Measurements from ENCODE around the gene RNF149. TPM values are rescaled to one million over a fixed set of nuclear protein-coding genes. Genes with fewer than 3 reads are reported as not detected.

Gene RNF149, protein sequence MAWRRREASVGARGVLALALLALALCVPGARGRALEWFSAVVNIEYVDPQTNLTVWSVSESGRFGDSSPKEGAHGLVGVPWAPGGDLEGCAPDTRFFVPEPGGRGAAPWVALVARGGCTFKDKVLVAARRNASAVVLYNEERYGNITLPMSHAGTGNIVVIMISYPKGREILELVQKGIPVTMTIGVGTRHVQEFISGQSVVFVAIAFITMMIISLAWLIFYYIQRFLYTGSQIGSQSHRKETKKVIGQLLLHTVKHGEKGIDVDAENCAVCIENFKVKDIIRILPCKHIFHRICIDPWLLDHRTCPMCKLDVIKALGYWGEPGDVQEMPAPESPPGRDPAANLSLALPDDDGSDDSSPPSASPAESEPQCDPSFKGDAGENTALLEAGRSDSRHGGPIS
- polyA plus RNA-seq (2013, experiment 1 of 2), result 26.5 TPM
- polyA plus RNA-seq (2013, experiment 2 of 2), result 28.5 TPM

DNA sequence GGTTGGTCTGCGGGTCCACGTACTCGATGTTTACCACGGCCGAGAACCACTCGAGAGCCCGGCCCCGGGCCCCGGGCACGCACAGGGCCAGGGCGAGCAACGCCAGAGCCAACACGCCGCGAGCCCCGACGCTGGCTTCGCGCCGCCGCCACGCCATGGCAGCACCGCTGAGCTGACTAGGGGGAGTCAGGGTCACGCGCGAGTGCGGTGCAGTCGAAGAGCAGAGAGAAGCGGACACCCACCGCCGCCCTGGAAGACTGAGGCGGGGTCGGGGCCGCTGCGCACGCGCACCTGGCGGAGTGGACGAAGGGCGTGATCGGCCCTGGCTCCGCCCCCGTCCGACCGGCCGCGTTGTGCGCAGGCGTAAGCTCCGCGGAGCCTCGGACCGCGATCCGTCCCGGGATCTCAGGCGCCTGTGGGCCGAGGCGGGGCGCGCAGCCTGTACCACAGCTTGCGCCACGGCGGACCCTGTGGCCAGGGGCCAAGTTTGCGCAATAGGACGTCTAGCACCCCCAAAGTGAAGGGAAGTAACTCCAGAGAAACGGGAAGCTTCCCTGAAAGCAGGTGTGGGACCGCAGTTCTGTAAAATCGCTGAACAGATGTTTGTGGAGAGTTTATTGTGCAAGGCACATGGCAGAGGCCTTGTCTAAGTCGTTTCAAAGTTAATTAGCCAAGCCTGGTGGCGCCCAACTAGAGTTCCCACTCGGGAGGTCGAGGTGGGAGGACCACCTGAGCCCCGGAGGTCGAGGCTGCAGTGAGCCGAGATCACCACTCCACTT, at the start of gene RNF149:
Gene RNF149, minus strand, starts transcription at position 270 of the 779 bp plus-strand sequence. Its CDS starts 113 bp downstream, at position 157.
- peak within 1 kb of the TSS; percentile 57 to 94 for H3K4ac ChIP-seq (ENCODE audit: low read depth in 1 of 2, low read length in 2 of 2)
- no peaks in the 10 kb centered on the region for H3K9me3 ChIP-seq (ENCODE audit: control insufficient read depth, low read length)
- H3K23ac ChIP-seq (ENCODE audit: low read length in 2 of 2), result peak within 1 kb of the TSS in 1 of 2 experiments; percentile 92
- peaks cover 14% of the 10 kb centered on the region for H3K4me1 ChIP-seq (ENCODE audit: control insufficient read depth, insufficient read depth, low read depth, low read length)
- peak within 1 kb of the TSS; percentile 79 for H2AFZ ChIP-seq (ENCODE audit: low read depth, low read length)
- peak within 1 kb of the TSS; percentile 92 for H3K4me2 ChIP-seq (ENCODE audit: low read length, poor library complexity, severe bottlenecking)
- H3K36me3 ChIP-seq (ENCODE audit: control insufficient read depth in 1 of 2, insufficient read depth in 2 of 2, low read depth in 1 of 2, low read length in 2 of 2), result peaks cover 0 to 2% of the 10 kb centered on the region in 2 experiments
- peak within 1 kb of the TSS; percentile 95 to 98 for H3K4me3 ChIP-seq (ENCODE audit: insufficient read depth in 1 of 2, low read depth in 1 of 2, low read length in 2 of 2)
- DNase-seq, result peak; percentile 87
- H4K8ac ChIP-seq (ENCODE audit: low read length), result peak within 1 kb of the TSS; percentile 98
- H3K79me1 ChIP-seq (replicated peaks; ENCODE audit: low read length, poor library complexity, severe bottlenecking), result peaks cover 3% of the 10 kb centered on the region
- H3K18ac ChIP-seq (ENCODE audit: low read depth in 1 of 2, low read length in 2 of 2), result peak within 1 kb of the TSS; percentile 99 to 100
- 8% methylated on average over 66 of the region's 76 CpGs for WGBS
- peak within 1 kb of the TSS; percentile 94 for H4K91ac ChIP-seq (ENCODE audit: low read length)
- H2BK12ac ChIP-seq (ENCODE audit: low read length in 2 of 2), result peak within 1 kb of the TSS; percentile 41 to 83
- peak within 1 kb of the TSS; percentile 53 for H2AK5ac ChIP-seq (ENCODE audit: low read length, severe bottlenecking)
- H3K9ac ChIP-seq (ENCODE audit: low read length), result peak within 1 kb of the TSS; percentile 97
- peak within 1 kb of the TSS; percentile 74 for H2BK120ac ChIP-seq (ENCODE audit: low read depth, low read length)
- peak within 1 kb of the TSS; percentile 35 for H2BK5ac ChIP-seq (ENCODE audit: low read depth, low read length, poor library complexity, severe bottlenecking)
- H3K14ac ChIP-seq (ENCODE audit: low read length in 2 of 2), result peak within 1 kb of the TSS in 1 of 2 experiments; percentile 98
- H3K27ac ChIP-seq (ENCODE audit: low read length, poor library complexity, severe bottlenecking), result peak within 1 kb of the TSS; percentile 45
- peak within 1 kb of the TSS; percentile 71 for H2BK15ac ChIP-seq (ENCODE audit: low read depth, poor library complexity, severe bottlenecking)
- peaks cover 0 to 3% of the 10 kb centered on the region in 2 experiments for H3K27me3 ChIP-seq (ENCODE audit: control insufficient read depth in 1 of 2, insufficient read depth in 1 of 2, low read length in 2 of 2)

DNA sequence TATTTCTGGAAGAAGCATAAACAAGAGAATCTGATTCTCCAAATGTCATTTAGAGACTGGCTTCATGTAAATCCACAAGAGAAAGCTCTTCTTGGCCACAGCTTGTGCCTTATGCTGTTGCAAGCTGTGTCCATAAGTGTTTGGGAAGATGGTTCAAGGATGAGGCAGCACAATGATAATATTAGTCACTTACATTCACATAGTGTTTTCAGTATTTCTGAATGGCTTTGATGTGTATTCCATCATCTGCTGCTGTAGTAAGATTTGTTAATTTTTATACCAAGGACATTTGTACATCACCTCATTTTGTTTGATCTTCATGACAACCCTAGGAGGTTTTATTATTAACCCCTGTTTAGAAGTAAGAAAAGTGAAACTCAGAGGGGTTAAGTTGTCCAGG, 48.9 kb upstream of the RNF149 start:
- H3K4me3 ChIP-seq (ENCODE audit: insufficient read depth in 1 of 2, low read depth in 1 of 2, low read length in 2 of 2), result no peak overlapping the region
- DNase-seq, result no peak
- H3K4me2 ChIP-seq (ENCODE audit: low read length, poor library complexity, severe bottlenecking), result no peak overlapping the region
- peaks cover 3% of the 10 kb centered on the region for H3K4me1 ChIP-seq (ENCODE audit: control insufficient read depth, insufficient read depth, low read depth, low read length)
- no peak overlapping the region for H2BK120ac ChIP-seq (ENCODE audit: low read depth, low read length)
- no peak overlapping the region for H3K4ac ChIP-seq (ENCODE audit: low read depth in 1 of 2, low read length in 2 of 2)
- no peak overlapping the region for H2AK5ac ChIP-seq (ENCODE audit: low read length, severe bottlenecking)
- H4K91ac ChIP-seq (ENCODE audit: low read length), result no peak overlapping the region
- H2BK5ac ChIP-seq (ENCODE audit: low read depth, low read length, poor library complexity, severe bottlenecking), result no peak overlapping the region
- no peak overlapping the region for H2AFZ ChIP-seq (ENCODE audit: low read depth, low read length)
- H3K79me1 ChIP-seq (replicated peaks; ENCODE audit: low read length, poor library complexity, severe bottlenecking), result no peaks in the 10 kb centered on the region
- peaks cover 0 to 17% of the 10 kb centered on the region in 2 experiments for H3K27me3 ChIP-seq (ENCODE audit: control insufficient read depth in 1 of 2, insufficient read depth in 1 of 2, low read length in 2 of 2)
- no peaks in the 10 kb centered on the region for H3K36me3 ChIP-seq (ENCODE audit: control insufficient read depth in 1 of 2, insufficient read depth in 2 of 2, low read depth in 1 of 2, low read length in 2 of 2)
- no peak overlapping the region for H3K27ac ChIP-seq (ENCODE audit: low read length, poor library complexity, severe bottlenecking)
- H3K23ac ChIP-seq (ENCODE audit: low read length in 2 of 2), result no peak overlapping the region
- no peak overlapping the region for H3K9ac ChIP-seq (ENCODE audit: low read length)
- H3K14ac ChIP-seq (ENCODE audit: low read length in 2 of 2), result no peak overlapping the region
- H3K9me3 ChIP-seq (ENCODE audit: control insufficient read depth, low read length), result no peaks in the 10 kb centered on the region
- H4K8ac ChIP-seq (ENCODE audit: low read length), result no peak overlapping the region
- H3K18ac ChIP-seq (ENCODE audit: low read depth in 1 of 2, low read length in 2 of 2), result no peak overlapping the region
- no peak overlapping the region for H2BK12ac ChIP-seq (ENCODE audit: low read length in 2 of 2)
- no peak overlapping the region for H2BK15ac ChIP-seq (ENCODE audit: low read depth, poor library complexity, severe bottlenecking)

DNA sequence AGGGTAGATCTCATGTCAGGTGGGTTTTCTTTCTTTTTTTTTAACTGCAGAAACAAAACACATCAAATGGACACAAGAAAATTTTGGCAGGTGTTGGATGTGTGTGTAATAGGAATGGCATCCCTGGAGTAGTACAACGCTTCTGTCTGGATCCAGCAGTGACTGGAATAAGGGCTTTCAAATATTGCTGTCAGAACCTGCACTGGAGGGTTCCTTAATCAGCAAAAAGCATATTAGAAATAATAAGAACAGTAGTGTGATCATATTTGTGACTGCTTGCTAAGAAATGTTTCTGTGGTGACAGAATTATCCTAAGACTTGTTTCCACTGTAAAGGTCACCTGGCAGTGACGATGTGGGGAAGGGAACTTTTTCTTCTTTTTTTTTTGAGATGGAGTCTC, 48.0 kb upstream of the RNF149 start:
- H3K79me1 ChIP-seq (replicated peaks; ENCODE audit: low read length, poor library complexity, severe bottlenecking), result no peaks in the 10 kb centered on the region
- no peak overlapping the region for H3K23ac ChIP-seq (ENCODE audit: low read length in 2 of 2)
- no peak for DNase-seq
- H3K9ac ChIP-seq (ENCODE audit: low read length), result no peak overlapping the region
- no peak overlapping the region for H2BK120ac ChIP-seq (ENCODE audit: low read depth, low read length)
- H3K36me3 ChIP-seq (ENCODE audit: control insufficient read depth in 1 of 2, insufficient read depth in 2 of 2, low read depth in 1 of 2, low read length in 2 of 2), result no peaks in the 10 kb centered on the region
- H4K8ac ChIP-seq (ENCODE audit: low read length), result no peak overlapping the region
- H2BK5ac ChIP-seq (ENCODE audit: low read depth, low read length, poor library complexity, severe bottlenecking), result no peak overlapping the region
- H2BK12ac ChIP-seq (ENCODE audit: low read length in 2 of 2), result no peak overlapping the region
- H3K27me3 ChIP-seq (ENCODE audit: control insufficient read depth in 1 of 2, insufficient read depth in 1 of 2, low read length in 2 of 2), result peaks cover 0 to 11% of the 10 kb centered on the region in 2 experiments
- no peak overlapping the region for H3K4me3 ChIP-seq (ENCODE audit: insufficient read depth in 1 of 2, low read depth in 1 of 2, low read length in 2 of 2)
- H3K4ac ChIP-seq (ENCODE audit: low read depth in 1 of 2, low read length in 2 of 2), result no peak overlapping the region
- H3K18ac ChIP-seq (ENCODE audit: low read depth in 1 of 2, low read length in 2 of 2), result no peak overlapping the region
- H3K14ac ChIP-seq (ENCODE audit: low read length in 2 of 2), result no peak overlapping the region
- H3K27ac ChIP-seq (ENCODE audit: low read length, poor library complexity, severe bottlenecking), result no peak overlapping the region
- no peak overlapping the region for H2AFZ ChIP-seq (ENCODE audit: low read depth, low read length)
- H3K9me3 ChIP-seq (ENCODE audit: control insufficient read depth, low read length), result no peaks in the 10 kb centered on the region
- no peak overlapping the region for H2BK15ac ChIP-seq (ENCODE audit: low read depth, poor library complexity, severe bottlenecking)
- peaks cover 3% of the 10 kb centered on the region for H3K4me1 ChIP-seq (ENCODE audit: control insufficient read depth, insufficient read depth, low read depth, low read length)
- WGBS, result 89% methylated on average over 2 of the region's 2 CpGs
- H3K4me2 ChIP-seq (ENCODE audit: low read length, poor library complexity, severe bottlenecking), result no peak overlapping the region
- no peak overlapping the region for H2AK5ac ChIP-seq (ENCODE audit: low read length, severe bottlenecking)
- no peak overlapping the region for H4K91ac ChIP-seq (ENCODE audit: low read length)

DNA sequence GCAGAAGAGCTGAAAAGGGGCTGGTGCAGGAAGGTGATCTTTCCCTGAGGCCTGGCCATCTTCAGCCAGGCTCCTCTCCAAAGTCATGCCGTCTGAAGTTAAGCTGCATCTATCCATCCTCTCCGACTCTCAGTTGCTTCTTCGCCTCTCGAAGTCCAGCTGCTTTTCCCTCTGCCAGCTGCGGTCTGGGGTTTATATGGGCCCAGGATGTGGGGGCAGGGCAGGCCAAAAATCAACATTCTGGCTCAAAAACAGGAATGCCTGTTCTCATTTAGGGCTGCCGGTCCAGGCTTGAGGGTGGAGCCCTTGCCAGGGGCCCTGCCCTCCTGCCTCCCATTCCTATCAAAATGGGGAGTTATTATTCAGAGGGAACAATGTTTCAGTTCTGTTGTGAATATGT, 47.6 kb upstream of the RNF149 start:
- Histone ChIP-seq H3K27ac (ENCODE audit: low read length, poor library complexity, severe bottlenecking) (no peak overlapping the region), H3K27me3 (ENCODE audit: control insufficient read depth in 1 of 2, insufficient read depth in 1 of 2, low read length in 2 of 2) (peaks cover 0 to 9% of the 10 kb centered on the region in 2 experiments), H2BK120ac (ENCODE audit: low read depth, low read length) (no peak overlapping the region), H3K9ac (ENCODE audit: low read length) (no peak overlapping the region), H3K4me3 (ENCODE audit: insufficient read depth in 1 of 2, low read depth in 1 of 2, low read length in 2 of 2) (no peak overlapping the region), H3K14ac (ENCODE audit: low read length in 2 of 2) (no peak overlapping the region), H3K79me1 (replicated peaks; ENCODE audit: low read length, poor library complexity, severe bottlenecking) (no peaks in the 10 kb centered on the region), H3K23ac (ENCODE audit: low read length in 2 of 2) (no peak overlapping the region), H3K4me2 (ENCODE audit: low read length, poor library complexity, severe bottlenecking) (no peak overlapping the region), H4K8ac (ENCODE audit: low read length) (no peak overlapping the region), H3K4me1 (ENCODE audit: control insufficient read depth, insufficient read depth, low read depth, low read length) (peaks cover 3% of the 10 kb centered on the region), H2BK5ac (ENCODE audit: low read depth, low read length, poor library complexity, severe bottlenecking) (no peak overlapping the region), H3K18ac (ENCODE audit: low read depth in 1 of 2, low read length in 2 of 2) (no peak overlapping the region), H2AFZ (ENCODE audit: low read depth, low read length) (no peak overlapping the region), H3K4ac (ENCODE audit: low read depth in 1 of 2, low read length in 2 of 2) (no peak overlapping the region), H2BK15ac (ENCODE audit: low read depth, poor library complexity, severe bottlenecking) (peak overlapping the region; percentile 80), H3K36me3 (ENCODE audit: control insufficient read depth in 1 of 2, insufficient read depth in 2 of 2, low read depth in 1 of 2, low read length in 2 of 2) (no peaks in the 10 kb centered on the region), H4K91ac (ENCODE audit: low read length) (peak overlapping the region; percentile 15), H2AK5ac (ENCODE audit: low read length, severe bottlenecking) (no peak overlapping the region), H3K9me3 (ENCODE audit: control insufficient read depth, low read length) (no peaks in the 10 kb centered on the region), H2BK12ac (ENCODE audit: low read length in 2 of 2) (no peak overlapping the region)
- no peak for DNase-seq
- WGBS, result 92% methylated on average over 6 of the region's 6 CpGs
